Left lung (tissue), 10 donors: ENCODE measurements around the gene LDHD. TPM values are rescaled to one million over a fixed set of nuclear protein-coding genes. Genes with fewer than 3 reads are reported as not detected.

Source experiments
- ATAC-seq: fragments of 200-7000 bp; cut with Tn5 transposase; one replicate; pipeline ENCODE4 v1.9.1; 2020; ENCODE audit warnings: moderate library complexity
- DNase-seq, 4 donors: peaks; one replicate each; pipeline ENCODE4 v3.0.0-alpha.2; 2013 to 2020
- H3K27ac ChIP-seq, 2 donors: fragments of 200-600 bp; sonication (generic) in 1 of 2; one replicate each; pipeline versions ENCODE4 v1.5.0 to v1.8.0; 2020 to 2021
- H3K27me3 ChIP-seq, 2 donors: fragments of 200-600 bp; sonication (generic) in 1 of 2; one replicate each; pipeline versions ENCODE4 v1.5.0 to v1.8.0; 2020 to 2021
- H3K36me3 ChIP-seq, 2 donors: fragments of 200-600 bp; sonication (generic) in 1 of 2; one replicate each; pipeline versions ENCODE4 v1.5.0 to v1.8.0; 2020 to 2021
- H3K4me1 ChIP-seq, 2 donors: fragments of 200-600 bp; one replicate each; pipeline ENCODE4 v1.8.0; 2021
- H3K4me3 ChIP-seq, 2 donors: fragments of 200-600 bp; sonication (generic) in 1 of 2; one replicate each; pipeline versions ENCODE4 v1.5.0 to v1.8.0; 2020 to 2021; ENCODE audit warnings: mild to moderate bottlenecking in 1 of 2
- H3K9me3 ChIP-seq, 2 donors: fragments of 200-600 bp; sonication (generic) in 1 of 2; one replicate each; pipeline versions ENCODE4 v1.5.0 to v1.8.0; 2020 to 2021
- CTCF ChIP-seq, 2 donors: fragments of 200-600 bp; sonication (generic) in 1 of 2; IDR thresholded peaks; one replicate each; pipeline versions ENCODE4 v1.5.0 to v1.8.0; 2021; ENCODE audit warnings: antibody characterized with exemption in 2 of 2
- intact Hi-C, 2 donors: fragments of 100-400 bp; cut with DNase I; formaldehyde crosslinking; loops; one replicate each; pipeline versions ENCODE4 v1.11.2 to v1.14.2; 2022
- polyA plus RNA-seq, 6 donors: library from polyadenylated mRNA; unstranded; fragments of 120-200 nt; gene quantifications; one replicate each; pipeline ENCODE4 v1.2.1, GENCODE V29; 2013; ENCODE audit not compliant: insufficient read length in 6 of 6
- total RNA-seq, 2 donors: library from RNA; stranded (reverse); fragmentation: NEBNext Ultra II Directional; extraction: Animal tissue kit (Norgen Biotek cat#: 25700); gene quantifications; one replicate each; pipeline ENCODE4 v1.2.1, GENCODE V29; 2021
- donor health status: DM: no; HTN: yes; CAD: no.
- donor health status: DM: no; HTN: no; CAD: no.

The LDHD gene
- total and polyA plus RNA-seq, 8 donors, result 1.6 to 9.9 (median 2.7) TPM

- DNase-seq (peak; percentile 94 to 95 (median 95)), ATAC-seq (peak; percentile 97)
- Histone ChIP-seq H3K27ac (peak within 1 kb of the TSS; percentile 93 to 94), H3K9me3 (peaks cover 0 to 28% of the 10 kb centered on the region in 2 donors), H3K36me3 (peaks cover 0 to 6% of the 10 kb centered on the region in 2 donors), H3K4me1 (peaks cover 0 to 9% of the 10 kb centered on the region in 2 donors), H3K27me3 (no peaks in the 10 kb centered on the region), H3K4me3 (peak within 1 kb of the TSS; percentile 92 to 99)
- no peak for TF ChIP-seq CTCF (IDR thresholded peaks at IDR 0.05)
- intact Hi-C loops, result no loop called here
Observed at GRCh38 chr16:75148311-75149195, 32.0 kb upstream of the LDHD start, which contains the start of gene ZFP1. Gene ZFP1 (plus strand): TSS chr16:75148524. CDS start chr16:75152952, 4,428 bp downstream.

- intact Hi-C loops, result no loop called here
- H3K4me1 ChIP-seq, result peaks cover 0 to 9% of the 10 kb centered on the region in 2 donors
- peak overlapping the region in 1 of 2 donors; percentile 93 for H3K27ac ChIP-seq
- H3K27me3 ChIP-seq, result no peaks in the 10 kb centered on the region
- peak overlapping the region; percentile 92 to 99 for H3K4me3 ChIP-seq
- no peak for TF ChIP-seq CTCF (IDR thresholded peaks at IDR 0.05)
- peaks cover 0 to 6% of the 10 kb centered on the region in 2 donors for H3K36me3 ChIP-seq
- ATAC-seq (no peak), DNase-seq (no peak)
- peaks cover 0 to 28% of the 10 kb centered on the region in 2 donors for H3K9me3 ChIP-seq
Observed at GRCh38 chr16:75147968-75148310, 31.4 kb upstream of the LDHD start.

GRCh38 chr16:75143941-75144340, 27.4 kb upstream of the LDHD start:
- TF ChIP-seq CTCF (IDR thresholded peaks at IDR 0.05), result no peak
- no peaks in the 10 kb centered on the region for H3K27me3 ChIP-seq
- no peaks in the 10 kb centered on the region for H3K36me3 ChIP-seq
- peaks cover 0 to 3% of the 10 kb centered on the region in 2 donors for H3K9me3 ChIP-seq
- no peak overlapping the region for H3K27ac ChIP-seq
- DNase-seq (no peak), ATAC-seq (no peak)
- H3K4me3 ChIP-seq, result no peak overlapping the region
- H3K4me1 ChIP-seq, result peaks cover 0 to under 1% of the 10 kb centered on the region in 2 donors
- intact Hi-C loops, result no loop called here

- H3K4me1 ChIP-seq, result no peaks in the 10 kb centered on the region
- no peaks in the 10 kb centered on the region for H3K36me3 ChIP-seq
- TF ChIP-seq CTCF (IDR thresholded peaks at IDR 0.05), result no peak
- H3K9me3 ChIP-seq, result no peaks in the 10 kb centered on the region
- DNase-seq, result no peak
- intact Hi-C loops, result no loop called here
- no peak overlapping the region for H3K4me3 ChIP-seq
- no peaks in the 10 kb centered on the region for H3K27me3 ChIP-seq
- H3K27ac ChIP-seq, result no peak overlapping the region
- ATAC-seq, result no peak
Observed at GRCh38 chr16:75139498-75139897, 22.9 kb upstream of the LDHD start.

GRCh38 chr16:75138636-75139035, 22.1 kb upstream of the LDHD start:
- Histone ChIP-seq H3K9me3 (no peaks in the 10 kb centered on the region), H3K4me3 (no peak overlapping the region), H3K36me3 (no peaks in the 10 kb centered on the region), H3K4me1 (no peaks in the 10 kb centered on the region), H3K27me3 (no peaks in the 10 kb centered on the region), H3K27ac (no peak overlapping the region)
- ATAC-seq, result no peak
- TF ChIP-seq CTCF (IDR thresholded peaks at IDR 0.05), result no peak
- intact Hi-C loops, result no loop called here
- no peak for DNase-seq
